Esophagus (tissue), 2 donors: ENCODE measurements around the gene ULK4. TPM values are rescaled to one million over a fixed set of nuclear protein-coding genes. Genes with fewer than 3 reads are reported as not detected.
"Not testable (repeated sequence)": the region's sequence is repeated elsewhere in the genome, so short reads cannot be mapped to it uniquely, and the experiment has no call there.

Experiments used
- H3K27ac ChIP-seq, 2 donors: one replicate each; pipeline ENCODE4 v1.5.1; 2013; ENCODE audit warnings: low read depth in 2 of 2, mild to moderate bottlenecking in 2 of 2, inconsistent platforms in 1 of 2, low read length in 1 of 2, moderate library complexity in 1 of 2
- H3K27me3 ChIP-seq, 2 donors: one replicate each; pipeline ENCODE4 v1.6.1; 2013; ENCODE audit warnings: low read length in 2 of 2, control low read depth in 1 of 2, mild to moderate bottlenecking in 1 of 2; ENCODE audit not compliant: insufficient read depth in 2 of 2, control insufficient read depth in 1 of 2
- H3K36me3 ChIP-seq, 2 donors: one replicate each; pipeline ENCODE4 v1.6.1; 2013; ENCODE audit warnings: low read length in 1 of 2; ENCODE audit not compliant: control insufficient read depth in 2 of 2, insufficient read depth in 2 of 2
- H3K4me1 ChIP-seq, 2 donors: one replicate each; pipeline ENCODE4 v1.6.1; 2013; ENCODE audit warnings: low read length in 1 of 2; ENCODE audit not compliant: control insufficient read depth in 2 of 2, insufficient read depth in 2 of 2
- H3K4me3 ChIP-seq, 2 donors: one replicate each; pipeline ENCODE4 v1.5.1; 2013; ENCODE audit warnings: low read length in 2 of 2, mild to moderate bottlenecking in 2 of 2, low read depth in 1 of 2, moderate library complexity in 1 of 2
- H3K9me3 ChIP-seq, 2 donors: one replicate each; pipeline ENCODE4 v1.6.1; 2013; ENCODE audit warnings: mild to moderate bottlenecking in 2 of 2, low read depth in 1 of 2, low read length in 1 of 2, moderate library complexity in 1 of 2; ENCODE audit not compliant: control insufficient read depth in 2 of 2, insufficient read depth in 1 of 2
- WGBS, 2 donors: extraction: QIAGEN DNeasy Blood & Tissue Kit; methylation state at CpG; one replicate each; pipeline ENCODE4 v1.1.7; 2013; 5-methylcytosine and 5-hydroxymethylcytosine counted together
- polyA plus RNA-seq, 2 donors: library from polyadenylated mRNA; stranded (reverse); fragments of 200-250 nt; gene quantifications; one replicate each; pipeline ENCODE4 v1.2.3, GENCODE V29; 2013
- donor health status: healthy with polysubstance abuse.
- donor health status: Bipolar disorder and iron deficiency.

ULK4 gene
- polyA plus RNA-seq, 2 donors, result 1.1 to 1.3 TPM

DNA sequence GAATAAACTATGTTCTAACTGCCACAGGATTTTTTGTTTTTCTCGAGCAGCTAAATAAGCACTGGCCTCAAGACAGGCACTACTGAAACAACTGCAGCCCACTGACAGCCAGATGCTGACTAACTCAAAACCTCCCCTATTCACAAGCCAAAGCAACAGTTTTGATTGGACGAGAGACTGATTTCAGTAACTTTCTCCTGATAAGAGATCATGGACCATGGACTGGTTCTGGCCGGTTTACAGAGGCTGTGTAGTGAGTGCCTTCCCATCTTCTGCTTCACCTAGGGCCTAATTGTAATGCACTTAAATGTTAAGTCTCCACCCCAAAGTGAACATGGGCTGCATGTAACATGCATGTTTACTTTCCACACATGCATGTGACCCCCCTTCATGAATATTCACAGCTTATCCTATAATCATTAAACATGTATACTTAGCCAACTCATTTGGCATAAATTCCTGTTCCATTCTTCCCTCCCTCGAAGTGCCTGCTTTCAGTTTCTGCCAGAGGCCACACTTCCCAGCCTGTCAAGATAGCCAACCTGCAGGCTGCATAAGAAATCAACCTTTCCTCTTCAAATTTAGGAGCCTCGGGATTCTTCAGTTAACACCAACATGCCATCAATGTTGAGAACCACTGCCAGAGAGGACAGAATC, 108.2 kb downstream of the ULK4 start:
- no peak overlapping the region for H3K4me3 ChIP-seq
- WGBS, 2 donors, result 78 to 79% methylated on average over 5 of the region's 5 CpGs
- no peaks in the 10 kb centered on the region for H3K9me3 ChIP-seq
- no peaks in the 10 kb centered on the region for H3K27me3 ChIP-seq
- H3K36me3 ChIP-seq, result no peaks in the 10 kb centered on the region
- no peaks in the 10 kb centered on the region for H3K4me1 ChIP-seq
- H3K27ac ChIP-seq, result no peak overlapping the region

DNA sequence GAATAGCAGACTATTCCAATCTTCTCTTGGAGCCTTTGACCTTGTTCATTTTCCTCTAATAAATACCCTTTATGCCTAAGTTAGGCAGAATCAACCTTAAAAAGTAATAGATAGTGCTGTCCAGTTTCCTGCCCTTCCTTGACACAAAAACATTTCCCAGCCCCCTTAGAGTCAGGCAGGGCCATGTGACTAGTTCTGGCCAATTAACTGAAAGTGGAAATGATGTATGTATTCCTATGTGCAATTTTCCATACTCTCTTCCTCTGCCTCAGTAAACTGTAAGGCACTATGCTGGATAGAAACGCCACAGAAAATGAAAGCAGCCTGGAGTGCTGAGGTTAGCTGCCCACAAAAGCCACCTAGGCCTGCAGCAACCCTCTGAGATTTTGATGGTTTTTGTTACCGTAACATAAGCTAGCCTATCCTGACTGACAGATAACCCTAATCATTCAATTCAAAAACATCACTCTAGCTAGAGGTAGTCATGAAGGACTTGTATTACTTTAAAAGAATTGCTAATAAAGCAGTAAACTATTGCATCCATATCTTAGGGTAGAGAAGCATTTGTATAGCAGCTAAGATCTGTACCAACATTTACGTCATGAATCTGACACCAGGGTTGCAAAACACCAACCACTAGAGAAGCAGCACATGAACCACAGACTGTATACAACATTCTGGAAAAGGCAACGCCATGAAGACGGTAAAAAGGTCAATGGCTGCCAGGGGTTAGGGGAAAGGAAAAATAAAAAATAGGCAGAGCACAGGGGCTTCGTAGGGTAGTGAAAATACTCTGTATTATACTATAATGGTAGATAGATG, 112.9 kb downstream of the ULK4 start:
- Histone ChIP-seq H3K4me1 (no peaks in the 10 kb centered on the region), H3K4me3 (no peak overlapping the region), H3K27me3 (no peaks in the 10 kb centered on the region), H3K9me3 (no peaks in the 10 kb centered on the region), H3K27ac (no peak overlapping the region), H3K36me3 (no peaks in the 10 kb centered on the region)
- 86 to 87% methylated on average over 6 of the region's 6 CpGs for WGBS, 2 donors

DNA sequence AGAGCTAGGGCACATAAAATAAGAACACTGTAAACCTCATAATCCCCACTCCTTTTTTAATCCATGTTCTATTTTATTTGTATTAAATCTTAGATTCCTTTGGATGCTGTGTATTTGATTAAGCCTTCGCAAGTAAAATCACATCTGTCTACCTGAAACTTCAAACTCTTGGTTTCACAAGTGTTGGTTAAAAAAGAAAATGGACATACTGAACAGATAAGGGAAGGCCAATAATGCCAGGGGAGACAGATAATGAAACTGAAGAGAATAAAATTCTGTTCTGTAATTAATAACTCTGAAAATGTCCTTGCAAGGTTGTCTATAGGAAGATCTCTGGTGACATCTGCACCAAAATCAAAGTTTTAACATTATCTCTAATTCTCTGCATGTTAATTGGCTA, 114.2 kb downstream of the ULK4 start:
- no peaks in the 10 kb centered on the region for H3K4me1 ChIP-seq
- H3K27me3 ChIP-seq, result no peaks in the 10 kb centered on the region
- H3K4me3 ChIP-seq, result no peak overlapping the region
- WGBS, 2 donors, result 90 to 93% methylated on average over 1 of the region's 1 CpG
- no peaks in the 10 kb centered on the region for H3K9me3 ChIP-seq
- H3K27ac ChIP-seq, result no peak overlapping the region
- H3K36me3 ChIP-seq, result no peaks in the 10 kb centered on the region

DNA sequence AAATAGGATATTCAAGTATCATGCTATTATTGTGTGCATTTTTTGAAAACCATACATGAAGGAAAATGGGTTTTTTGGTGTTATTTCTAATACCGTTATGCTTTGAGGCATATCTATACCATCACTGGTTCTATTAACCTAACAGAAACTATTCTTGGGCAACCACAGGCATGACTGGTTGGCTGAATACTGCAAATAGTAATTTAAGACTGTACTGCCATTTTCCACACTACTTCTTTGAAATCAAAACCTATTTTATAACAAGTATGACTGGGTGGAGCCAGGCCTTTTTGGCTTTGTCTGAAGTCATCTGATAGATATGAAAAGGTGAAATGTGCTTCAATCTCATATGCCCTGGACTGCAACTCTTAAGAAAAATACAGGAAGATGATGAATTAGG, 115.1 kb downstream of the ULK4 start:
- no peaks in the 10 kb centered on the region for H3K36me3 ChIP-seq
- H3K4me1 ChIP-seq, result no peaks in the 10 kb centered on the region
- WGBS, 2 donors, result 88 to 91% methylated on average over 1 of the region's 1 CpG
- no peaks in the 10 kb centered on the region for H3K9me3 ChIP-seq
- H3K27me3 ChIP-seq, result no peaks in the 10 kb centered on the region
- H3K4me3 ChIP-seq, result no peak overlapping the region
- no peak overlapping the region for H3K27ac ChIP-seq

DNA sequence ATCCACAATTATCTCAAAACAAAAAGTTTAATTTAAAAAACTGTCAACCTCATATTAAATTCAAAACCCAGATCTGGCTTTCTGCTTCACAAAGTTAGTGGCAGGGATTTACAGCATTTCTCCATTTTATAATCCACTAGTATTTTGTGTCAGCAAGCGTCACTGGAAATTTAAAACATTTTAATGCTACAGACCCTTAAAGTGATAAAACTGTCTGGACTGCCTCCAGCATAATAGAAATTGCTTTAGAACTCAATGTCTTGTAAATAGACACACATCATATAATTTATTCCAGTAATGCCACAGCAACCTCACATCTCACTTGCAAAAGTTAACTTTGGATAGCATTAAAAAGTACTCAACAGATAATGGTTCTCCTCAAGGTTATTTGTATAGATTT, 116.1 kb downstream of the ULK4 start:
- H3K27me3 ChIP-seq, result no peaks in the 10 kb centered on the region
- H3K36me3 ChIP-seq, result no peaks in the 10 kb centered on the region
- WGBS, 2 donors, result 75 to 89% methylated on average over 1 of the region's 1 CpG
- no peak overlapping the region for H3K27ac ChIP-seq
- no peak overlapping the region for H3K4me3 ChIP-seq
- no peaks in the 10 kb centered on the region for H3K4me1 ChIP-seq
- peaks cover 0 to 2% of the 10 kb centered on the region in 2 donors for H3K9me3 ChIP-seq

DNA sequence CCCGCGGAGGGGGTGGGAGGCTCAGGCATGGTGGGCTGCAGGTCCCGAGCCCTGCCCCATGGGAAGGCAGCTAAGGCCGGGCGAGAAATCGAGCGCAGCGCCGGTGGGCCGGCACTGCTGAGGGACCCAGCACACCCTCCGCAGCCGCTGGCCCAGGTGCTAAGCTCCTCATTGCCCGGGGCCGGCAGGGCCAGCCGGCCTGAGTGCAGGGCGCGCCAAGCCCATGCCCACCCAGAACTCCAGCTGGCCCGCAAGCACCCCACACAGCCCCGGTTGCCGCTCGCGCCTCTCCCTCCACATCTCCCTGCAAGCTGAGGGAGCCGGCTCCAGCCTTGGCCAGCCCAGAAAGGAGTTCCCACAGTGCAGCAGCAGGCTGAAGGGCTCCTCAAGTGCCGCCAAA, 117.6 kb downstream of the ULK4 start:
- not testable (repeated sequence) for H3K27ac ChIP-seq, H3K9me3 ChIP-seq, H3K27me3 ChIP-seq, H3K4me3 ChIP-seq, H3K4me1 ChIP-seq, H3K36me3 ChIP-seq
- WGBS, 2 donors, result 98% methylated on average over 24 of the region's 24 CpGs

DNA sequence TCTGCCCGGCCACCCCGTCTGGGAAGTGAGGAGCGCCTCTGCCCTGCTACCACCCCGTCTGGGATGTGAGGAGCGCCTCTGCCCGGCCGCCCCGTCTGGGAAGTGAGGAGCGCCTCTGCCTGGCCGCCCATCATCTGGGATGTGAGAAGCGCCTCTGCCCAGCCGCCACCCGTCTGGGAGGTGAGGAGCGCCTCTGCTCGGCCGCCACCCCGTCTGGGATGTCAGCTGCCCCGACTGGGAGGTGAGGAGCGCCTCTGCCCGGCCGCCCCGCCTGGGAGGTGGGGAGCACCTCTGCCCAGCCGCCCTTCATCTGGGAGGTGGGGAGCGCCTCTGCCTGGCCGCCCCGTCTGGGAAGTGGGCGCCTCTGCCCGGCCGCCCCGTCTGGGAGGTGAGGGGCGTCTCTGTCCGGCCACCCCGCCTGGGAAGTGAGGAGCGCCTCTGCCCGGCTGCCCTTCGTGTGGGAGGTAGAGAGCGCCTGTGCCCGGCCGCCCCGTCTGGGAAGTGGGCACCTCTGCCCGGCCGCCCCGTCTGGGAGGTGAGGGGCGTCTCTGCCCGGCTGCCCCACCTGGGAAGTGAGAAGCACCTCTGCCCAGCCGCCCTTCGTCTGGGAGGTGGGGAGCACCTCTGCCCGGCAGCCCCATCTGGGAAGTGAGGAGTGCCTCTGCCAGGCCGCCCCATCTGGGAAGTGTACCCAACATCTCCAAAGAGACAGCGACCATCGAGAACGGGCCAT, 120.8 kb downstream of the ULK4 start:
- not testable (repeated sequence) for H3K36me3 ChIP-seq, H3K9me3 ChIP-seq, H3K27me3 ChIP-seq, H3K4me1 ChIP-seq, H3K27ac ChIP-seq, H3K4me3 ChIP-seq
- 98% methylated on average over 50 to 52 of the region's 52 CpGs for WGBS, 2 donors

DNA sequence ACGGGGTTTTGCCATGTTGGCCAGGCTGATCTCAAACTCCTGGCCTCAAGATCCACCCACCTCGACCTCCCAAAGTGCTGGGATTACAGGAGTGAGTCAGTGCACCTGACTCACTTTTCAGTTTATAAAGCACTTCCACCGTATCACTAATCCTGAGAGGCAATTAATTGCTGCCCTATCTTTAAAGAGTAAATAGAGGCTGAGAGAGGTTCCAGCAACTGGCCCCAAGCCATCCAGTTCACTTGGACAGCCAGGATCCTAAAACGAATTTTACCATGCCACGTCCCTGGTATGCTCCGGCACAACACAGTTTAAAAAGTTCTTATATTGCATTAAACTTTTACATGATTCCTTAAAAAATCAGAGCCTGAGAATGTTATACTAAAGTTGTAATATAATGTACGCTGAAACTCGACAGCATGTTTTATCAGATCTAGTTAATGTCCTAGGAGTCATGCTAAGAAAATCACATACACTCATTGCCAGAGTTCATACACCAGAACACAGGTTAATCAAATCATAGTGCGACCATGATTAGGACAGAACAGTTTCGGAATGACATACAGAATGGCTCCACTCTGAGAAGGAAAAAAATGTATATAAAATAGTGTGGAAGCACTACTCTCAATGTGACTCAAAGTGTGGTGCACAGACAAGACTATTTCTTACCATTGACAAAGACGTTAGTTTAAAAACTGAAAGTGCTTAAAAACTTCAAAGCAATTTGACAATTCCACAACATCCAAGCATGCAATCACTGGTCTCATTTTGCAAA, 125.4 kb downstream of the ULK4 start:
- Histone ChIP-seq H3K4me1 (no peaks in the 10 kb centered on the region), H3K36me3 (no peaks in the 10 kb centered on the region), H3K27ac (no peak overlapping the region), H3K9me3 (peaks cover 0 to 2% of the 10 kb centered on the region in 2 donors), H3K4me3 (no peak overlapping the region), H3K27me3 (no peaks in the 10 kb centered on the region)
- WGBS, 2 donors, result 49% methylated on average over 11 of the region's 11 CpGs

DNA sequence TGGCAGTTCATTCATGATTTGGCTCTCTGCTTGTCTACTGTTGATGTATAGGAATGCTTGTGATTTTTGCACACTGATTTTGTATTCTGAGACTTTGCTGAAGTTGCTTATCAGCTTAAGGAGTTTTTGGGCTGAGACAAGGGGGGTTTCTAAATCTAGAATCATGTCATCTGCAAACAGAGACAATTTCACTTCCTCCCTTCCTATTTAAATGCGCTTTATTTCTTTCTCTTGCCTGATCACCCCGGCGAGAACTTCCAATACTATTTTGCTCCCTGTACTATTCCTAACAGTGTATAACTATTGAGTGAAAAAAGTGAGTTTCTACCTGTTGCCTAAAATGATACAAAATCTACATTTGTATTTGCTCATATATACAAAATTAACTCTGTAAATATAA, 128.3 kb downstream of the ULK4 start:
- WGBS, 2 donors, result 93 to 98% methylated on average over 3 of the region's 3 CpGs
- Histone ChIP-seq H3K27ac (no peak overlapping the region), H3K4me1 (no peaks in the 10 kb centered on the region), H3K4me3 (no peak overlapping the region), H3K36me3 (no peaks in the 10 kb centered on the region), H3K27me3 (no peaks in the 10 kb centered on the region), H3K9me3 (no peaks in the 10 kb centered on the region)
